WTC11 (cell line): ENCODE data around the gene CAMTA1.

ENCODE experiments used
- KAT7 ChIP-seq: sonication (generic); formaldehyde crosslinking; IDR thresholded peaks from 2 replicates; pipeline ENCODE4 v1.8.1; 2023; ENCODE audit warnings: missing genetic modification reagents, mild to moderate bottlenecking, borderline replicate concordance
- TF ChIP-seq, protein P1 (sequence below): sonication (generic); formaldehyde crosslinking; IDR thresholded peaks from 2 replicates; pipeline ENCODE4 v1.8.1; 2023; ENCODE audit warnings: mild to moderate bottlenecking, missing genetic modification reagents, borderline replicate concordance
- TF ChIP-seq, protein P2 (sequence below): sonication (generic); formaldehyde crosslinking; IDR thresholded peaks from 2 replicates; pipeline ENCODE4 v1.8.1; 2023; ENCODE audit warnings: mild to moderate bottlenecking, moderate library complexity, missing genetic modification reagents
- TF ChIP-seq, protein P3 (sequence below): sonication (generic); formaldehyde crosslinking; IDR thresholded peaks from 2 replicates; pipeline ENCODE4 v1.8.1; 2022; ENCODE audit warnings: low read depth, missing genetic modification reagents, borderline replicate concordance

DNA sequence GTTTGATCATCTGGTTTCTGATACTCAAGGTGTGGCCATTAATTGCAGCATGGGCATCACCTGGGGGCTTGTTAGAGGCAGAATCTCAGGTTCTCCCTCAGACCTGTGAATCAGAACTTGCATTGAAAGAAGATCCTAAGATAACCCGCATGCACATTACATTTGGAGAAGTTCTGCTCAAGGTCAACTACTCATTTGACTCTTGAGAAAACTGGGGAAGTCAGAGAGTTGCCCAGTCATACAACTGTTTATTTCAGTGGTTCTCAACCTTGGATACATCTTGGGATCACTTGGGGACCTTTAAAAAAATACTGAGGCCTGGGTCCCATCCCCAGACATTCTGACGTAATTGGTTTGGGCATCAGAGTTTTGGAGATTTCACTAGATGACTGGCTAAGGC, 30.5 kb downstream of the CAMTA1 start:
- TF ChIP-seq KAT7, result no peak
- TF ChIP-seq, protein P1, sequence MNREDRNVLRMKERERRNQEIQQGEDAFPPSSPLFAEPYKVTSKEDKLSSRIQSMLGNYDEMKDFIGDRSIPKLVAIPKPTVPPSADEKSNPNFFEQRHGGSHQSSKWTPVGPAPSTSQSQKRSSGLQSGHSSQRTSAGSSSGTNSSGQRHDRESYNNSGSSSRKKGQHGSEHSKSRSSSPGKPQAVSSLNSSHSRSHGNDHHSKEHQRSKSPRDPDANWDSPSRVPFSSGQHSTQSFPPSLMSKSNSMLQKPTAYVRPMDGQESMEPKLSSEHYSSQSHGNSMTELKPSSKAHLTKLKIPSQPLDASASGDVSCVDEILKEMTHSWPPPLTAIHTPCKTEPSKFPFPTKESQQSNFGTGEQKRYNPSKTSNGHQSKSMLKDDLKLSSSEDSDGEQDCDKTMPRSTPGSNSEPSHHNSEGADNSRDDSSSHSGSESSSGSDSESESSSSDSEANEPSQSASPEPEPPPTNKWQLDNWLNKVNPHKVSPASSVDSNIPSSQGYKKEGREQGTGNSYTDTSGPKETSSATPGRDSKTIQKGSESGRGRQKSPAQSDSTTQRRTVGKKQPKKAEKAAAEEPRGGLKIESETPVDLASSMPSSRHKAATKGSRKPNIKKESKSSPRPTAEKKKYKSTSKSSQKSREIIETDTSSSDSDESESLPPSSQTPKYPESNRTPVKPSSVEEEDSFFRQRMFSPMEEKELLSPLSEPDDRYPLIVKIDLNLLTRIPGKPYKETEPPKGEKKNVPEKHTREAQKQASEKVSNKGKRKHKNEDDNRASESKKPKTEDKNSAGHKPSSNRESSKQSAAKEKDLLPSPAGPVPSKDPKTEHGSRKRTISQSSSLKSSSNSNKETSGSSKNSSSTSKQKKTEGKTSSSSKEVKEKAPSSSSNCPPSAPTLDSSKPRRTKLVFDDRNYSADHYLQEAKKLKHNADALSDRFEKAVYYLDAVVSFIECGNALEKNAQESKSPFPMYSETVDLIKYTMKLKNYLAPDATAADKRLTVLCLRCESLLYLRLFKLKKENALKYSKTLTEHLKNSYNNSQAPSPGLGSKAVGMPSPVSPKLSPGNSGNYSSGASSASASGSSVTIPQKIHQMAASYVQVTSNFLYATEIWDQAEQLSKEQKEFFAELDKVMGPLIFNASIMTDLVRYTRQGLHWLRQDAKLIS (CRISPR knock-in tag), result no peak
- TF ChIP-seq, protein P2, sequence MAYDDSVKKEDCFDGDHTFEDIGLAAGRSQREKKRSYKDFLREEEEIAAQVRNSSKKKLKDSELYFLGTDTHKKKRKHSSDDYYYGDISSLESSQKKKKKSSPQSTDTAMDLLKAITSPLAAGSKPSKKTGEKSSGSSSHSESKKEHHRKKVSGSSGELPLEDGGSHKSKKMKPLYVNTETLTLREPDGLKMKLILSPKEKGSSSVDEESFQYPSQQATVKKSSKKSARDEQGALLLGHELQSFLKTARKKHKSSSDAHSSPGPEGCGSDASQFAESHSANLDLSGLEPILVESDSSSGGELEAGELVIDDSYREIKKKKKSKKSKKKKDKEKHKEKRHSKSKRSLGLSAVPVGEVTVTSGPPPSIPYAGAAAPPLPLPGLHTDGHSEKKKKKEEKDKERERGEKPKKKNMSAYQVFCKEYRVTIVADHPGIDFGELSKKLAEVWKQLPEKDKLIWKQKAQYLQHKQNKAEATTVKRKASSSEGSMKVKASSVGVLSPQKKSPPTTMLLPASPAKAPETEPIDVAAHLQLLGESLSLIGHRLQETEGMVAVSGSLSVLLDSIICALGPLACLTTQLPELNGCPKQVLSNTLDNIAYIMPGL, result no peak
- TF ChIP-seq, protein P3, sequence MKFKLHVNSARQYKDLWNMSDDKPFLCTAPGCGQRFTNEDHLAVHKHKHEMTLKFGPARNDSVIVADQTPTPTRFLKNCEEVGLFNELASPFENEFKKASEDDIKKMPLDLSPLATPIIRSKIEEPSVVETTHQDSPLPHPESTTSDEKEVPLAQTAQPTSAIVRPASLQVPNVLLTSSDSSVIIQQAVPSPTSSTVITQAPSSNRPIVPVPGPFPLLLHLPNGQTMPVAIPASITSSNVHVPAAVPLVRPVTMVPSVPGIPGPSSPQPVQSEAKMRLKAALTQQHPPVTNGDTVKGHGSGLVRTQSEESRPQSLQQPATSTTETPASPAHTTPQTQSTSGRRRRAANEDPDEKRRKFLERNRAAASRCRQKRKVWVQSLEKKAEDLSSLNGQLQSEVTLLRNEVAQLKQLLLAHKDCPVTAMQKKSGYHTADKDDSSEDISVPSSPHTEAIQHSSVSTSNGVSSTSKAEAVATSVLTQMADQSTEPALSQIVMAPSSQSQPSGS (CRISPR knock-in tag), result no peak
